GM21529 (cell line): ENCODE results near the gene XYLT2.

ENCODE experiments used
- ATAC-seq: cut with Tn5 transposase; IDR thresholded peaks from one replicate; pipeline ENCODE4 v1.9.1; 2021; ENCODE audit not compliant: unreplicated experiment

XYLT2 gene

DNA sequence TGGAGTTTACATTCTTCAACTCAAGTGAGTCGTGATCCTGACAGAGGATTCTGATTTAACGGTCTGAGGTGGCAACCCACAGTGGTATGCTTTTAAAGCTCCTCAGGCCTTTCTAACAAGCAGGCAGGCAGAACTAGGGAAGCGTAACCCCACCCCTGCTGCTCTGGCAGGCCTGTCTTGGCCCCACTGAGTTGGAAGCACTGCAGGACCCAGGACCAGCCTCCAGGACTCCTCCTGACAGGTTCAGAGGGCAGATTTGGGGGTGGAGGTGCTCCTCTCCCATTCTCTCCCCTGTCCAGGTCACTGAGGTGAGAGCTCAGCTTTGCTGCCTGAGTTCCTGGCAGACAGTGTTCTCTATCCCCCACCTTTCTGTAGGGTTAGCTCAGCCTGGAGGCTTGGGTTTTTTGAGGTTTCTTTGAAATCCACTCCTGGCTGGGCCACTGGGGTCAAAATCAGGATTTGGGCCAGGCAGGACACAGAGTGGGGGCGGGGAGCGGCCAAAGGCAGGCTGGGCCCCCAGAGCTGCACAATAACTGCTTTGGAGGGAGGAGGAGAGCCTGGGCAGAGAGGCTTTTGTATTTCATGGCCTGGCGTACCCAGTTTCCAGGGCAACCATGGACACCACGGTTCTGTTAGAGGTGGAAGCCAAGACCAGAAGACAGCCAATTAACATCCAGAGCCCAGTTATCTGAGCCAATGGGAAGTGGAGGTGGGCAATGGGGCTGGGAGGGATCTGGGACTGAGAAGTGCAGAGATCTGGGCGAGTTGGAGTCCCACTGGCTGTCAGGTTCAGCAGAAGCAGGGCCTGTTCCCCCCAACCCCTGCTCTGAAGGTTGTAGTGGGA, 17.5 kb downstream of the XYLT2 start:
- no peak for ATAC-seq

DNA sequence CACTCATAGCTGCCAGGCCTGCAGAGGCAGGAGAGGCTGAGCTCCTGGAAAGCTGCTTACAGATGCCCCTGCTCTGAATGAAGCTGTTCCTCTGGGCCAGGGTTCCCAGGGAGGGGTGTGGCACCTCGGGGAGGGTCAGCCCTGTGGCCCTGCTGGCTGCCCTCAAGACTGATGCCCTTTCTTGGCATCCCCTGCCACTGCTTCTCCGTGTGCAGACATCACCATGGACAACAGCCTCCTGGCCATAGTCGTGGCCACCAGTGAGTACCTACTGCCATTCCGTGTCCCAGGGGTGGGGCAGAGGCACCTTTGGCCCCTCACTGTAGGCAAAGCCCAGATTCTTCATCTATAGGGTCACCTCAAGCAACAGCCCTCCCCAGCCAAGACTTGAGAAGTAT, 18.1 kb downstream of the XYLT2 start:
- ATAC-seq, result no peak

GRCh38 chr17:50364715-50365114, 18.8 kb downstream of the XYLT2 start:
- no peak for ATAC-seq

DNA sequence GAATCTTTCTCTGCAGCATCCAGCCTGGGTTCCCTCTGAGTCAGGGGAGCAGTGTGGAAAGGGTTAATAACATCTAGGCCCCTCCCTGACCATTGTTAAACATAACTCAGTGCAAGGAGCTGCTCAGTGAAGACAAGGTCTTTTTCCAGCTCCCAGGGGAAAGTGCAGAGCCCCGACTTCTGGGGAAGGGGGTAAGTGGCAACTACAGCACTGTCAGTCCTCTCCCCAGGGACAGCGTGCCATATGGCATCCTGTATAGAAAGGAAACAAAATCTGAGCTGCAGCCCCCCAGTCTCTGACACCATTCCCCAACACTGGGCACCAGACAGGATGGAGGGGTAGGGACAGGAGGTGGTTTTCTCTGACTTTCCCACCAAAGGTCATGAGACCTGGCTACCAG, 19.2 kb downstream of the XYLT2 start:
- ATAC-seq, result no peak

- no peak for ATAC-seq
Observed at GRCh38 chr17:50365649-50366393, 19.9 kb downstream of the XYLT2 start.

- ATAC-seq, result no peak
Observed at GRCh38 chr17:50367401-50367800, 21.5 kb downstream of the XYLT2 start.

DNA sequence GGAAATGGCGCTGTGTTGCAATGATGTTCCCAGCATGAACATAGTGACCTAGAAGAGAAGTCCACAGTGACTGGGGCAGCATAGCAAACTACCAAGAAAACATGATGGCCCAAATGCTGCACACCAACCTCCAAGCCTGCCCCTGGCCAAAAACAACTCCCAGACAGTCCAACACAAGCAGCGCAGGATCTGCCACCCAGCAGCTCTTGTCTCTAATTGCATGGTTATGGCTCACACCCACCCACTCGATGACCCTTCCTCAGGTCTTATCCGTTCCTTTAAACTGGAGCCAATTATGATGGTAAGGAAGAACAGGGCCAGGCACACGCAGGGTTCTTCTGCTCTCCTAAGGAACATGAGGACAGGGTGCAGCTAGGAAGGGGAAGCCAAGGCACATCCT, 24.1 kb downstream of the XYLT2 start:
- ATAC-seq, result no peak

DNA sequence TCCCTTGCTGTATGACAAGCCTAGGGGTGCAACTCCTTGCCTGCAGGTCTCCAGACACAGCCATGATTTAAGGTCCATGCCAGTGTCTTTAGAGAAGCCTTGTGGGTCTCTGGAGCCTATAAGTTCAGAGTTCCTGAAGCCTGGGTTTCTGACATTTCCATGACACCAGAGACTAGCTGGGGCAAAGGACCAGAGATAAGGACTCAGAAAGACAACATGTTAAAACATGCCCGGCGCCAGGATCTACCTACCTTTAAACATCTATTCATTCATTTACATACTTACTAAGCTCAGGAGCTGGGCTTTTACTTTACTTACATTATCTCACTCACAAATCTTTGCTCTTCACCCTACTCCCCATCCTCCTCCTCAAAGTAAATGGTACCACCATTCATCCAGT, 25.6 kb downstream of the XYLT2 start:
- no peak for ATAC-seq

DNA sequence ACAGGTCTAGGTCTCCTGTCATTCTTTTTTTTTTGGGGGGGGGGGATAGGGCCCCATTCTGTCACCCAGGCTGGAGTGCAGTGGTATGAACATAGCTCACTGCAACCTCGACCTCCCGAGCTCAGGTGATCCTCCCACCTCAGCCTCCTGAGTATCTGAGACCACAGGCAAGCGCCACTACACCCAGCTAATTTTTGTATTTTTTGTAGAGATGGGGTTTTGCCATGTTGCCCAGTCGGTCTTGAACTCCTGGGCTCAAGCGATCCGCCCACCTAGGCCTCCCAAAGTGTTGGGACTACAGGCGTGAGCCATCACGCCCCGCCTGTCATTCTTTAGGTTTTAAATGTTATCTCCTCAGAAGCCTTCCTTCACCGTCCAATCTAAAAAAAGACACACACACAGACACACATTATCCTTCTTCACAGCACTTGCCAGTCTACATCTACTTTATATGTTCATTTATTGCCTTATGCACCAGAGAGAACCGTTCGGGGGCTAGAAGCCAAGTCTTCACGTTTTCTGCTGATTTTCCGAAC, 26.4 kb downstream of the XYLT2 start:
- ATAC-seq, result peak; percentile 9

GRCh38 chr17:50372758-50373556, 27.0 kb downstream of the XYLT2 start, which contains the start of the genes EME1 and MRPL27:
Gene EME1 (plus strand): TSS chr17:50373229. CDS start chr17:50375209, 1,980 bp downstream.
Gene MRPL27 (minus strand): TSS chr17:50373184. CDS start chr17:50373170, 14 bp downstream.
- ATAC-seq, result peak; percentile 87

- no peak for ATAC-seq
Observed at GRCh38 chr17:50373705-50374104, 27.8 kb downstream of the XYLT2 start.

DNA sequence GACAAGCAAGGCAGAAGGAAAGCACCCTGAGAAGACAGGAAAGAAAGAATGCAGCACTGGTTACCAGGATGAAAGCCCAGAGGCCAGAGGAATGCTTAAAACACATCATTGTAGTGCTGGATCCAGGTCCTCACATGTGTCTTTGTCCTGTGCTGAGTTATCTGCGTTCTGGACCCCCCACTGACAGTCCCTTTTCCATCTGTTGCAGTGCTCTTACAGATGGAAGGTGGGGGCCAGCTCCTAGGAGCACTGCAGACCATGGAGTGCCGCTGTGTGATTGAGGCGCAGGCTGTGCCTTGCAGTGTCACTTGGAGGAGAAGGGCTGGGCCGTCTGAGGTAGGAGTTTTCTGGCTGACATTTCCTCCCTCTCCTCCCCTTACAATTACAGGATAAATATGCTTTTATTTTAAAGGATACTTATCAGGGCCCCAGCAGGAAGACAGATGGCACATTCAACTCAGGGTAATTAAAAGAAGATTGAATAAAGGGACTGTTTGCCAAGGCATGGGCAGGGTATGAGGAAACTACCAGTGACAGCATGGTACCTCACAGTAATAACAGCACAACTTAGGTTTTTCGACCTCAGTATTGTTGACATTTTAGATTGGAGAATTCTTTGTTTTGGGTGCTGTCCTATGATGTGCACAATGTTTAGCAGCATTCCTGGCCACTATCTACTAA, 30.1 kb downstream of the XYLT2 start:
- no peak for ATAC-seq

DNA sequence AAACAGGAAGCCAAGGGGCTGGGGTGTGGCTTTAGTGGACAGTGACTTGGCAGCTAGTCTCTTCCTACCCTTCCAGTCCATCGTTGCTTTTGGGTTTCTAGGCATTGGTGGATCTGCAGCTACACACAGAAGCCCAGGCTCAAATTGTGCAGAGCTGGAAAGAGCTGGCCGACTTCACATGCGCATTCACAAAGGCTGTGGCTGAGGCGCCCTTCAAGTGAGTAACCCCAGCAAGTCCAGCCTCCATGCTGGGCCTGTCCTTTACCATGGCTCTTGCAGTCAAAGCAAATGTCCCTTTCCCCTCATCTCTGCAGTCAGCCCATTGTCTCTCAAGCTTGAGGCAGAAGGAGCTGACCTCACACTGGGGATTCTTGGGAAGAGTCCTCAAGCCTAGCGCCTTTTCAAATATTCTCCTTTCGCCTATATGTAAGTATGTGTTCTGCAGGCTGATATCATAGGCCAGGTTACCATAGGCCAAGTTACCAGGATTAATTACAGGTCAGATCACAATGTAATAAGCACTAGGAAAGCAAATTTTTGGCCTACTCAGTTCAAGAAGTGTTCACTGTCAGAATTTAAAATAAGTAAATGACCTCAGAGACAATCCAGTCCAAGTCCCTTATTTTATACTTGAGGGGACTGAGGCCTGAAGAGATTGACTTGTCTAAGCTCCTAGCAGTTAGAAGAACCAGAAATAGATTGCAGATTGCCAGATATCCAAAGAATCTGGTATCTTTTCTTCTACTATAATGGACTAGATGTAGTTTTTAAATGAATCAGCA, 33.6 kb downstream of the XYLT2 start:
- no peak for ATAC-seq

DNA sequence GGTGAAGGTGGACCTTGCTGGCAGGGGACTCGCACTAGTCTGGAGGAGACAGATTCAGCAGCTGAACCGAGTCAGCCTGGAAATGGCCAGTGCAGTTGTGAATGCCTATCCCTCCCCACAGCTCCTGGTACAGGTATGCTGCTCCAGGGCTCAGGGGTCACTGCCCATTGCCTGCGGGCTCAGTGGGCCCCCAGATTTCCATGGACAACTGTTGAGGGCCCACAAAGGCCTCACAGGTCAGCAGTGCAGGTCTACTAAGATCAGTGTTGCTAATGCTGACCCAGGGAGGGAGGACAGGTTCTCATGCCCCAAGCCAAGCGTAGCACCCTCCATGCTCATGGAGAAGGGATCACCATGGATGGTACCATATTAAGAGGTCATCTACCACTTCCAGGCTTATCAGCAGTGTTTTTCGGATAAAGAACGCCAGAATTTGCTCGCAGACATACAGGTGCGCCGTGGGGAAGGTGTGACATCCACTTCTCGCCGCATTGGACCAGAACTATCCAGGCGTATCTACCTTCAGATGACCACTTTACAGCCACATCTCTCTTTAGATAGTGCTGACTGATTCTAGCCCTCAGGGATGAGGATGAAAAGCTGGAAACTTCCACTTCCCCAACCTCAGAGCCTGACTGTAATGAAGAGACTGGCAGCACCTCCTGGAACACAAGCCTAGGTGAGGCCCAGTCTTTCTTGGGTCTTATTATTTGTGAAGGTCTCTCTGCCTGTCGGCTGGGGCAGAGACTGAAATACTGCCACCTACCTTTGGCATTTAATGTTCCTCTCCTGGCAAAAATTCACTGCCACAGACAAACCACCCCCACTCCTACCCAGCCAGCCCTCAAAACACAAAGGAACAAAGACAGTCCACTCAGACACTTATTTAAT, 34.7 kb downstream of the XYLT2 start:
- no peak for ATAC-seq

- no peak for ATAC-seq
Observed at GRCh38 chr17:50381260-50381815, 35.4 kb downstream of the XYLT2 start.

DNA sequence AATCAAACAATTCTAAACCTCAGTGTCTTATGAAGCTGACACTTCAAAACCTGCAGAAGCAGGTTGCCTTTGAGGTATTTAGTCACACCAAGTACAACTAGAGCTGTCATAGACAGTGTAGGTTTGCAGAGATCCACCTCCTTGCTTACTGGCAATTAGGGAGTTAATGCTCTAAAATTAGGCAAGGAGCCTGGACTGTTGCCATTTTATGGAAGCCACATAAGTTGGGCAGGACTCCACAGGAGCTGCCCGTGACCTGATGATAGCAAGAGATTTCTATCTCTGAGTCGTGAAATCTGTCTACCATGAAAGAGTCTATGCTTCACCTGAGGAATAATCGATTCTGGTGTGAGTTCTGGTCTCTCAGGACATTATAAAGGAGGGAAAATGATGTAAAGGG, 36.0 kb downstream of the XYLT2 start:
- no peak for ATAC-seq

GRCh38 chr17:50382931-50383330, 37.0 kb downstream of the XYLT2 start:
- no peak for ATAC-seq

DNA sequence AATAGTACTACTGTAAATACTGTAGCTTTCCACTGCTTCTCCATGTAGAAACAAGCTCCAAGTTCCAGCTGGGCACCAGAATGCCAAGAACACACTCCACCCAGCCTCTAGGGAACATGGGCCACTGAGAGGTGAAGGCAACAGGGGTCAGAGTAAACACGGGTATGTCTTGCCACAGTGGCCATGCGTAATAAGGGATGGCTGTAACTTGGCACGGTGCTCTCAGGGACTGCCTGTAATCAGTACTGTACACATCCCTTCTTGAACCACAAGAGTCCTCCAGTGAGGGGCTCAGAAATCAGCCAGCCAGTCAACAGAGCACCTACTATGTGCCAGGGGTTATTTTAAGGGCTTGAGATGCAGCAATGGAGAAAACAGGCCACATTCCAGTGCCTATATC, 40.6 kb downstream of the XYLT2 start:
- ATAC-seq, result no peak
